ACHN (cell line): ENCODE data around the gene UQCRFS1.

Experiments
- DNase-seq: peaks from one replicate; pipeline ENCODE4 v3.0.0-alpha.2; 2015
- in situ Hi-C: cut with HindIII; loops from 2 replicates; pipeline ENCODE4 v1.10.0; 2017; ENCODE audit warnings: low sequenced_read_pairs, low pct_ligation_motif_present, low pct_unique_long_range_greater_than_20kb

UQCRFS1 gene

GRCh38 chr19:29185427-29185826 lies 27.5 kb downstream of the UQCRFS1 start:
- DNase-seq: no peak
- in situ Hi-C loops: no loop called here

- in situ Hi-C loops: no loop called here
- no peak for DNase-seq
Observed at GRCh38 chr19:29176981-29177754, 35.8 kb downstream of the UQCRFS1 start.

GRCh38 chr19:29173896-29174295 lies 39.1 kb downstream of the UQCRFS1 start:
- no peak for DNase-seq
- in situ Hi-C loops: no loop called here

GRCh38 chr19:29172302-29172701 lies 40.6 kb downstream of the UQCRFS1 start:
- DNase-seq: no peak
- in situ Hi-C loops: no loop called here

GRCh38 chr19:29171525-29171924 lies 41.4 kb downstream of the UQCRFS1 start:
- no peak for DNase-seq
- in situ Hi-C loops: no loop called here

- in situ Hi-C loops: no loop called here
- DNase-seq: no peak
Observed at GRCh38 chr19:29170554-29170953, 42.4 kb downstream of the UQCRFS1 start.

GRCh38 chr19:29162694-29163093 lies 50.3 kb downstream of the UQCRFS1 start:
- no peak for DNase-seq
- in situ Hi-C loops: no loop called here

GRCh38 chr19:29155683-29156082 lies 57.3 kb downstream of the UQCRFS1 start:
- in situ Hi-C loops: no loop called here
- no peak for DNase-seq
